ENCODE measurements around the gene OSTN.

OSTN gene

GRCh38 chr3:191197761-191198306 lies 1.2 kb upstream of the OSTN start:
- no peak for DNase-seq
- no peaks in the 10 kb centered on the region for H3K9me3 Mint-ChIP-seq
- H3K4me1 Mint-ChIP-seq (ENCODE audit: low read depth), result no peaks in the 10 kb centered on the region
- no peak overlapping the region for H3K4me3 Mint-ChIP-seq
- no peaks in the 10 kb centered on the region for H3K27me3 Mint-ChIP-seq
- H3K27ac Mint-ChIP-seq, result no peak overlapping the region
- no peaks in the 10 kb centered on the region for H3K36me3 Mint-ChIP-seq (ENCODE audit: low read depth)

GRCh38 chr3:191198480-191198879 lies 561 bp upstream of the OSTN start:
- Mint-ChIP-seq H3K27me3 (no peaks in the 10 kb centered on the region), H3K9me3 (no peaks in the 10 kb centered on the region), H3K36me3 (ENCODE audit: low read depth) (no peaks in the 10 kb centered on the region), H3K4me1 (ENCODE audit: low read depth) (no peaks in the 10 kb centered on the region), H3K4me3 (no peak overlapping the region), H3K27ac (no peak overlapping the region)
- DNase-seq, result no peak

- no peaks in the 10 kb centered on the region for H3K36me3 Mint-ChIP-seq (ENCODE audit: low read depth)
- no peaks in the 10 kb centered on the region for H3K4me1 Mint-ChIP-seq (ENCODE audit: low read depth)
- H3K27ac Mint-ChIP-seq, result no peak overlapping the region
- no peaks in the 10 kb centered on the region for H3K27me3 Mint-ChIP-seq
- H3K4me3 Mint-ChIP-seq, result no peak overlapping the region
- peaks cover 2% of the 10 kb centered on the region for H3K9me3 Mint-ChIP-seq
- DNase-seq, result no peak
These were observed 11.0 kb downstream of the OSTN start for GRCh38 chr3:191210032-191210431.

GRCh38 chr3:191216510-191216909 lies 17.5 kb downstream of the OSTN start:
- Mint-ChIP-seq H3K27me3 (no peaks in the 10 kb centered on the region), H3K9me3 (peaks cover 2% of the 10 kb centered on the region), H3K4me1 (ENCODE audit: low read depth) (no peaks in the 10 kb centered on the region), H3K27ac (no peak overlapping the region), H3K36me3 (ENCODE audit: low read depth) (no peaks in the 10 kb centered on the region), H3K4me3 (no peak overlapping the region)
- DNase-seq, result no peak

GRCh38 chr3:191217301-191217700 lies 18.3 kb downstream of the OSTN start:
- no peaks in the 10 kb centered on the region for H3K36me3 Mint-ChIP-seq (ENCODE audit: low read depth)
- no peak overlapping the region for H3K27ac Mint-ChIP-seq
- no peaks in the 10 kb centered on the region for H3K27me3 Mint-ChIP-seq
- H3K9me3 Mint-ChIP-seq, result peaks cover 2% of the 10 kb centered on the region
- H3K4me3 Mint-ChIP-seq, result no peak overlapping the region
- H3K4me1 Mint-ChIP-seq (ENCODE audit: low read depth), result no peaks in the 10 kb centered on the region
- DNase-seq, result no peak

- DNase-seq, result no peak
- no peaks in the 10 kb centered on the region for H3K36me3 Mint-ChIP-seq (ENCODE audit: low read depth)
- H3K9me3 Mint-ChIP-seq, result no peaks in the 10 kb centered on the region
- H3K27ac Mint-ChIP-seq, result no peak overlapping the region
- no peak overlapping the region for H3K4me3 Mint-ChIP-seq
- H3K27me3 Mint-ChIP-seq, result no peaks in the 10 kb centered on the region
- H3K4me1 Mint-ChIP-seq (ENCODE audit: low read depth), result no peaks in the 10 kb centered on the region
These were observed 21.9 kb downstream of the OSTN start for GRCh38 chr3:191220908-191221307.

- Mint-ChIP-seq H3K36me3 (ENCODE audit: low read depth) (no peaks in the 10 kb centered on the region), H3K4me1 (ENCODE audit: low read depth) (no peaks in the 10 kb centered on the region), H3K4me3 (no peak overlapping the region), H3K27me3 (no peaks in the 10 kb centered on the region), H3K9me3 (no peaks in the 10 kb centered on the region), H3K27ac (no peak overlapping the region)
- DNase-seq, result no peak
These were observed 22.6 kb downstream of the OSTN start for GRCh38 chr3:191221638-191222037.

- Mint-ChIP-seq H3K27ac (no peak overlapping the region), H3K9me3 (no peaks in the 10 kb centered on the region), H3K4me1 (ENCODE audit: low read depth) (no peaks in the 10 kb centered on the region), H3K36me3 (ENCODE audit: low read depth) (no peaks in the 10 kb centered on the region), H3K4me3 (no peak overlapping the region), H3K27me3 (no peaks in the 10 kb centered on the region)
- DNase-seq, result no peak
These were observed 28.5 kb downstream of the OSTN start for GRCh38 chr3:191227541-191227940.

GRCh38 chr3:191234216-191234615 lies 35.2 kb downstream of the OSTN start:
- Mint-ChIP-seq H3K36me3 (ENCODE audit: low read depth) (no peaks in the 10 kb centered on the region), H3K27ac (no peak overlapping the region), H3K4me1 (ENCODE audit: low read depth) (peaks cover 5% of the 10 kb centered on the region), H3K27me3 (no peaks in the 10 kb centered on the region), H3K9me3 (no peaks in the 10 kb centered on the region), H3K4me3 (no peak overlapping the region)
- DNase-seq, result no peak

GRCh38 chr3:191235331-191236314 lies 36.6 kb downstream of the OSTN start:
- Mint-ChIP-seq H3K4me3 (no peak overlapping the region), H3K27me3 (no peaks in the 10 kb centered on the region), H3K36me3 (ENCODE audit: low read depth) (no peaks in the 10 kb centered on the region), H3K4me1 (ENCODE audit: low read depth) (peaks cover 5% of the 10 kb centered on the region), H3K9me3 (no peaks in the 10 kb centered on the region), H3K27ac (no peak overlapping the region)
- no peak for DNase-seq

- peaks cover 5% of the 10 kb centered on the region for H3K4me1 Mint-ChIP-seq (ENCODE audit: low read depth)
- no peaks in the 10 kb centered on the region for H3K27me3 Mint-ChIP-seq
- no peak for DNase-seq
- no peak overlapping the region for H3K4me3 Mint-ChIP-seq
- H3K9me3 Mint-ChIP-seq, result no peaks in the 10 kb centered on the region
- no peak overlapping the region for H3K27ac Mint-ChIP-seq
- H3K36me3 Mint-ChIP-seq (ENCODE audit: low read depth), result no peaks in the 10 kb centered on the region
These were observed 37.6 kb downstream of the OSTN start for GRCh38 chr3:191236646-191237045.

GRCh38 chr3:191237047-191237882 lies 38.2 kb downstream of the OSTN start:
- Mint-ChIP-seq H3K4me1 (ENCODE audit: low read depth) (peaks cover 5% of the 10 kb centered on the region), H3K4me3 (no peak overlapping the region), H3K36me3 (ENCODE audit: low read depth) (no peaks in the 10 kb centered on the region), H3K27me3 (no peaks in the 10 kb centered on the region), H3K27ac (no peak overlapping the region), H3K9me3 (no peaks in the 10 kb centered on the region)
- DNase-seq, result no peak

GRCh38 chr3:191238321-191238817 lies 39.3 kb downstream of the OSTN start:
- H3K27me3 Mint-ChIP-seq, result no peaks in the 10 kb centered on the region
- H3K27ac Mint-ChIP-seq, result no peak overlapping the region
- no peak overlapping the region for H3K4me3 Mint-ChIP-seq
- peaks cover 5% of the 10 kb centered on the region for H3K4me1 Mint-ChIP-seq (ENCODE audit: low read depth)
- H3K36me3 Mint-ChIP-seq (ENCODE audit: low read depth), result no peaks in the 10 kb centered on the region
- DNase-seq, result no peak
- H3K9me3 Mint-ChIP-seq, result no peaks in the 10 kb centered on the region

GRCh38 chr3:191239407-191240031 lies 40.5 kb downstream of the OSTN start:
- DNase-seq, result no peak
- no peak overlapping the region for H3K4me3 Mint-ChIP-seq
- H3K27ac Mint-ChIP-seq, result no peak overlapping the region

More at GRCh38 chr3:191239407-191240031, 40.5 kb downstream of the OSTN start:
- peaks cover 5% of the 10 kb centered on the region for H3K4me1 Mint-ChIP-seq (ENCODE audit: low read depth)
- H3K27me3 Mint-ChIP-seq, result no peaks in the 10 kb centered on the region
- H3K36me3 Mint-ChIP-seq (ENCODE audit: low read depth), result no peaks in the 10 kb centered on the region
- no peaks in the 10 kb centered on the region for H3K9me3 Mint-ChIP-seq
